GM18951 (cell line): ENCODE data around the gene ZBTB1.
"Not testable (repeated sequence)": the region's sequence is repeated elsewhere in the genome, so short reads cannot be mapped to it uniquely, and the experiment has no call there.

Experiments used
- POLR2A ChIP-seq: IDR thresholded peaks from 4 replicates; pipeline ENCODE4 v1.6.1; 2011; ENCODE audit warnings: mild to moderate bottlenecking; ENCODE audit not compliant: insufficient read length, insufficient read depth; ENCODE audit errors: extremely low read depth
- in situ Hi-C: fragments of 300-500 bp; cut with MboI; formaldehyde crosslinking; loops from one replicate; pipeline ENCODE4 v1.12.0; 2022; ENCODE audit warnings: low sequenced_read_pairs, mixed read lengths, inconsistent platforms; ENCODE audit not compliant: unreplicated experiment

Gene ZBTB1

GRCh38 chr14:64503434-64504309, 898 bp upstream of the ZBTB1 start, which contains the start of gene ZBTB25:
Gene ZBTB25 (minus strand): TSS chr14:64503838. CDS start chr14:64490533, 13,305 bp downstream.
- TF ChIP-seq POLR2A = peak; percentile 66
- in situ Hi-C loops = no loop called here

DNA sequence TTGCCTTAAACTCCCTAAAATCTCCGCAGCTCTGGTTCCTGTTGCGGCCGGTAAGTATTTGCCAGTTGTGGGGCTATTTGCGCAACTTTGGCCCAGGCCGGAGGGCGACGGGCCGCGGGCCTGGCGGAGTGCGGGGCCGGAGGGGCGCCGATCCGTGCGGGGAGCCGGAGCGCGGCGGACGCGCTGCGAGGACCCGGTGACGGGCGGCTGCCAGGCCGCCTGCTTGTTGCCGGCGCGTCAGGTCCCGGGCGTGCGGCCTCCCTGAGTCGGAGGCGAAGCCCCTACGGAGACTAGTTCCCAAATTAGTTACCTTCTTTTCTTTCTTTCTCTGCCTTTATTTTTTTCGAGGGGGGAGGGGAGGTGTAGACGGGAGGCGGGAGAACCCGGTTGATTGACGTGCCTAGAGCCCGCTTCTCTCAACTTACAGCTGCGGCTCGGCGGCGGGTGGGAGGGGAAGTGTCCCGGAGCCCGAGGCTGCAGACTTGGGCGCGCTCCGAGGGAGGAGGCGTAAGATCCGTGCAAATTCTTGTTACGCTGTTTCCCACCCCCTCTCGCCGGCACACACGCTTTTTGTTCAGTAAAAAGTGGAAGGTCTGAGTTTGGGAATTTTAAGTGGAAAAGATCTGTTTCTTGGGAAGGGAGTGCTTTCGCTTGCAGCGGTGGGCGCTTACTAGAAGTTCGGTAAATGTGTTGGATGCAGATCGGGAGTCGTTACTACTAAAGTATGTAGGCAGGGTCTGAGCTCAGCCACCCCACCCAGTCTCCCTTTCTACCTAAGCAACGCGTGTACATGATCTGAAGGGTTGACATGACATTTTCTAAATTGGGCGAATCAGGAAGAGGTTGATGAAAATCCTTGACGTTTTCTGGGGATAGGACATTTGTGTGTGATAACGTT, 576 bp downstream of the ZBTB1 start:
- in situ Hi-C loops = no loop called here
- TF ChIP-seq POLR2A = peak; percentile 50

DNA sequence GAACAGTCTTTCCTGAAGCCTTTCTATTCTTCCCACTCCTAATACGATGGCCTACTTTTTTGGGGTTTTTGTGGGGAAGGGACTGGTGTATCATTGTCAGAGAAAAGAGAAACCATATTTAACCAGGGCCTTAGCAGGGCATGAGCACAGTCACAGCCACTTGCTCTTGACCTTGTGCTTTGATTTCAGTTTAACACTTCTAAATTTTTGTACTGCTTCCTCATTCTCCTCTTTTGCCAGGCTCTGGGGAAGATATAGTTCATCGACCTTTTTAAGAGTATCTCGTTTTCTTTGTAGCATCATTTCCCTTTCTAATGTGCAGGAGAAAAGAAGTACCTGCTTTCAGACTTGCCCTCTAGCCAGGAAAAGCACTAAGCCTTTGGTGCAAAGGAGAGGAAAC, 2.2 kb downstream of the ZBTB1 start:
- no peak for TF ChIP-seq POLR2A
- in situ Hi-C loops = no loop called here

DNA sequence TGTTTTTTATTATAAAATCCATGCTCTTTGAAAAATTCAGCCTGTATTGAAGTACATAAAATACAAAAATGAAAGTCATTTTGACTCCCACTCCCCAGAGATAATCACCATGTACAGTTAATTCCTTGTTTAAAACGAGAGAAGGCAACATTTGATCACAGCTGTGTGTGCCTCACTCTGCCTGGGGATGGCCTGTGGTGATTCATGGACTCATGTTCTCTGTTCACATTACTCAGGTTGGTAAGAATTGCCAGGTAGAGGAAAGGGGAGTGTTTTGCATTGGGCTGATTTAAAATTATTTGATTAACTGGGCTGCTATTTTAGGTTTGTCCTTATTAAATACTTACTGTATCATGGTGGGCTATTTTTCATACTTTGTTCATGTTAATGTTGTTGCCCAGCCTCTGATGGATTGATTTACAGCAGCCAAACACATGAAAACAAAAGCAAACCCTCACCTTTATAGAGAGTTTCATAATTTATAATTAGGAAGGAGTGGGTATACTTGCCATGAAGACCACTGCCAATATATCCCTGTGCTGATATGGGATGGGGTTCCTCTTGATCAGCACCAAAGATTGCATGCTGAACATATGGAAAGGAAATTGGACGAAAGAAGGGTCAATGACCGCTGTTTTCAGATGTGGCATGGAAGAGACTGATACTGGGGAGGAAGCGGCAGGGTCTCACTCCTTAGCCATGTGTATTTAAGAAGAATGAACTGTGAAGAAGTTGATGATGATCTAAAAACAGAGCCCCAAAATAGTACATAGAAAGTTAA, 3.0 kb downstream of the ZBTB1 start:
- in situ Hi-C loops = no loop called here
- TF ChIP-seq POLR2A = no peak

GRCh38 chr14:64508215-64508776, 3.7 kb downstream of the ZBTB1 start:
- in situ Hi-C loops = no loop called here
- TF ChIP-seq POLR2A = no peak

DNA sequence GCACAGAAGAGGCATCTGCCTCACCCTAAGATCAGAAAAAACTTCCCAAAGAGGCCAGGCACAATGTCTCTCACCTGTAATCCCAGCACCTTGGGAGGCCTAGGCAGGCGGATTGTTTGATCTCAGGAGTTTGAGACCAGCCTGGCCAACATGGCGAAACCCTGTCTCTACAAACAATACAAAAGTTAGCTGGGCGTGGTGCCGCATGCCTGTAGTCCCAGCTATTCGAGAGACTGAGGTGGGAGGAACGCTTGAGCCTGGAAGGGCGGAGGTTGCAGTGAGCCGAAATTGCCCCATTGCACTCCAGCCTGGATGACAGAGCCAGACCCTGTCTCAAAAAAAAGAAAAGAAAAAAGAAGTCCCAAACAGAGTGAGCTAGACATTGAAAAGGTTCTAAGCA, 4.5 kb downstream of the ZBTB1 start:
- TF ChIP-seq POLR2A = no peak
- in situ Hi-C loops = no loop called here

DNA sequence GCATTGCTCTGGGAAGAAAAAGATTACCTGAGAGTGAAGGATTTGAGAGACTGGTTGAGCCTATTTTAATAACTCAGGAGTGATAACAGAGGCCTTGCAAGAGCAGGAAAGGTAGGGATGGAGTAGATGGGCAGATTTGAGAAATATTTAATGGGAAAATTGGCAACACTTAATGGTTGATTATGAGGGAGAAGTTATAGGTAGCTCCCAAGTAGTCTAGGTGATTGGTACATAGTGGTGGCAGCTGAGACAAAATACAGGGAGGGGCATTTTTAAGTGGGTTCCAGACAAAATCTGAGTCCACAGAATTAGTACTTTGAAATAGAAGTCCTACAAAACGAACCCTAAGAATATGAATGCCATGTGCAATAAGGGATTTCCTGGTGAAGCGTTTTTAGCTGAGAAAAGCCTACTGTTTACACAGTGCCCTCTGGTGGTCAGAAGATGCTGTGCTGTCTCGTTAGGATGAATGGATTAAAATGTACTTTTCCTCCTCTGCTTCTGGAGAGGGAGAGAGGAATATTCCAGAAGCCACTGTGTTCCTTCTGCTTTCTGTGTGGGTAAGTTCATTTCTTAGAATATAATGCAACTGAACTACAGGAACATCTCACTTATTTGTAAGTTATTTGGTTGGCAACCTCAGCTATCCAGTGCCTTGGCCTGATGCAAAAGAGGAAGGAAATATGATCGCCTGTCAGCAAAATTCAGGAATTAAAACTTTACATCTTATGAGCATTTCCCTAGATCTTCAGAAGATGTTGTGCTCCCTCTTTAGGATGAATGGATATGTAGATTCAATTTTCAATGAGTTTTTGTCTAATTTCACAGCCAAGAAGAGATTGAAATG, 6.5 kb downstream of the ZBTB1 start:
- in situ Hi-C loops = no loop called here
- TF ChIP-seq POLR2A = no peak

DNA sequence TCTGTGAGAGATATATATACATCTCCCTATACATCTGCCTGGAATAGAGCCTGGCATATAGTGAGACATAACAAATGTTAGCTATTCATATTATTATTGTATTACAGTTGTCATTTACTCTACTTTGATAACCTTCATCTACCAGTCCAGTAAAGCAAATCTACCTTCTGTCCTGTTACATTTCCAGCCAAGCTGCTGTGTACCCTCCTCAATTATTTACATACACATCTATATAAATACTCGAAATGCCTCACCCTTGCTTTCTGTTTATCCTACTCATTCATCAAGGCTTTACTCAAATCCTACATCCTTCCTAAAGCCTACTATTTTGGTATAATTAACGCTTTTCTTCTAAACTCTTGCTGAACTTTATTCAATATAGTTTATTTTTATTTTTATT, 8.7 kb downstream of the ZBTB1 start:
- in situ Hi-C loops = no loop called here
- no peak for TF ChIP-seq POLR2A

DNA sequence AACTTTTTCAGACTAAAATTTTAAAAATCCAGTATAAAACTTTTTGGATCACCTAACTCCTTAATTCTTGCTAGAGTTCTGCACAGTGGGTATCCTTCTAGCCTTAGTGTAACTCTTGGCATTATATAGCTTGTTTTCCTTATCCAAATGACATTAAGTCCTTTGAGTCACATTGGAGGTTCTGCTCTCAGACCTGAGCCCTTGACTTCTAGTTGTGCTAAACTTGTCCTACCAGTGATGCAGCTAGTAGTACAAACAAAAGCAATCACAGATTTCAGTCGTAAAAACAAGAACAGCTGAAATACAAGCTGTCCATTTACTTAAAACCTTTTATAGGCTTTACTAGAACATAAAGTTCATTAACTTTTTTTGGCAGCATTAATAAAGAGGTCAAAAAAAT, 10.5 kb downstream of the ZBTB1 start:
- no peak for TF ChIP-seq POLR2A
- in situ Hi-C loops = no loop called here

GRCh38 chr14:64516969-64517368, 12.4 kb downstream of the ZBTB1 start:
- no peak for TF ChIP-seq POLR2A
- in situ Hi-C loops = no loop called here

DNA sequence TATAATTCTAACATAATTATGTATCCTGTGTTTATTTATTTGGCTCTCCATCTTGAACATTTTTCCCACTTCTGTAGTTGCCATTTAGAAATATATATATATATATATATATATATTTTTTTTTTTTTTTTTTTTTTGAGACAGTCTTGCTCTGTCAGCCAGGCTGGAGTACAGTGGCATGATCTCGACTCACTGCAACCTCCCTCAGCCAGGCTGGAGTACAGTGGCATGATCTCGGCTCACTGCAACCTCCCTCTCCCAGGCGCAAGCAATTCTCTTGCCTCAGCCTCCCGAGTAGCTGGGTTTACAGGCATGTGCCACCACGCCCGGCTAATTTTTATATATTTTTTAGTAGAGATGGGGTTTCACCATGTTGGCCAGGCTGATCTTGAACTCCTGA, 13.1 kb downstream of the ZBTB1 start:
- in situ Hi-C loops = not testable (repeated sequence)

DNA sequence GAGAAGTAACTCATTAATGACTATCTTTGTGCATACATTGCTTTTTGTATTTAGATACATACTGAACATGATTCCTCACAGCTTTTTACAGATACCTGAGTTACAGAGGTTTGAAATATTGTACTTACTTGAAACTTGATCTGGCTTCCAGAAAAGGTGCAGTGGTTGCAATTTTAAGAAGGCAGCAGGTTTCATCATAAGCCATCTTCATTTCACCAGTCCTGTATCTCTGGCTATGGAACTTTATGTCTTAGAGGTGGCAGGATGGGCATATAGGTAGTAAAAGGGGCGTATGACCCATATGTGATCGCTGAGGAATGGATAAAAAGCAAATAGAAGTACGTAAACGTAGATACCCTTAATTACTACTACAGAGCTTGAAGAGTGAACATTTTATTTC, 13.7 kb downstream of the ZBTB1 start:
- no peak for TF ChIP-seq POLR2A
- in situ Hi-C loops = no loop called here
